Measurements from ENCODE around the gene AUNIP. TPM values are rescaled to one million over a fixed set of nuclear protein-coding genes. Genes with fewer than 3 reads are reported as not detected.

AUNIP gene
- total RNA-seq, 4 donors from 2014 or later, result 1.3 to 5.4 (median 2.5) TPM

- Histone ChIP-seq H3K9me3 (no peaks in the 10 kb centered on the region), H3K27me3 (no peaks in the 10 kb centered on the region), H3K36me3 (peaks cover 0 to 49% (median 10%) of the 10 kb centered on the region in 3 donors), H3K27ac (peak overlapping the region; percentile 20 to 81 (median 49)), H3K4me1 (peaks cover 42 to 95% (median 57%) of the 10 kb centered on the region in 3 donors), H3K4me3 (no peak overlapping the region)
- TF ChIP-seq POLR2A (IDR thresholded peaks at IDR 0.05), result no peak
- TF ChIP-seq CTCF (IDR thresholded peaks at IDR 0.05), result no peak
- DNase-seq, result no peak
- WGBS, 2 donors, result 33 to 49% methylated on average over 6 to 7 of the region's 10 CpGs
- intact Hi-C loops (cut with DNase I), result no loop called here
Measured at GRCh38 chr1:25804244-25804963, 54.9 kb downstream of the AUNIP start.

- Histone ChIP-seq H3K4me1 (peaks cover 37 to 95% (median 57%) of the 10 kb centered on the region in 3 donors), H3K9me3 (no peaks in the 10 kb centered on the region), H3K27me3 (no peaks in the 10 kb centered on the region), H3K4me3 (no peak overlapping the region), H3K36me3 (peaks cover 0 to 38% (median 0%) of the 10 kb centered on the region in 3 donors), H3K27ac (no peak overlapping the region)
- DNase-seq, result no peak
- WGBS, 2 donors, result 75% methylated on average over 1 of the region's 1 CpG; no CpG with 5 or more reads in 1 of the 2 donors
- TF ChIP-seq CTCF (IDR thresholded peaks at IDR 0.05) (no peak), POLR2A (IDR thresholded peaks at IDR 0.05) (no peak)
- intact Hi-C loops (cut with DNase I), result no loop called here
Measured at GRCh38 chr1:25803368-25803767, 55.9 kb downstream of the AUNIP start.

- no peaks in the 10 kb centered on the region for H3K27me3 ChIP-seq
- H3K4me3 ChIP-seq, result no peak overlapping the region
- intact Hi-C loops (cut with DNase I), result no loop called here
- TF ChIP-seq POLR2A (IDR thresholded peaks at IDR 0.05) (no peak), CTCF (IDR thresholded peaks at IDR 0.05) (no peak)
- no peaks in the 10 kb centered on the region for H3K9me3 ChIP-seq
- peaks cover 0 to 34% (median 0%) of the 10 kb centered on the region in 3 donors for H3K36me3 ChIP-seq
- H3K4me1 ChIP-seq, result peaks cover 37 to 95% (median 57%) of the 10 kb centered on the region in 3 donors
- no peak for DNase-seq
- peak overlapping the region in 1 of 4 donors; percentile 19 for H3K27ac ChIP-seq
- WGBS, 2 donors, result 77 to 82% methylated on average over 4 to 5 of the region's 6 CpGs
Measured at GRCh38 chr1:25802915-25803314, 56.3 kb downstream of the AUNIP start.

GRCh38 chr1:25800703-25801377, 58.4 kb downstream of the AUNIP start:
- H3K27ac ChIP-seq, result peak overlapping the region; percentile 84 to 93 (median 87)
- 33 to 37% methylated on average over 10 to 11 of the region's 15 CpGs for WGBS, 2 donors
- no peak for TF ChIP-seq CTCF (IDR thresholded peaks at IDR 0.05)
- no peak for TF ChIP-seq POLR2A (IDR thresholded peaks at IDR 0.05)
- intact Hi-C loops (cut with DNase I), result no loop called here
- no peaks in the 10 kb centered on the region for H3K9me3 ChIP-seq
- H3K4me1 ChIP-seq, result peaks cover 34 to 94% (median 53%) of the 10 kb centered on the region in 3 donors
- DNase-seq, result no peak
- peak overlapping the region; percentile 50 to 76 (median 69) for H3K4me3 ChIP-seq
- peaks cover 0 to 14% (median 0%) of the 10 kb centered on the region in 3 donors for H3K36me3 ChIP-seq
- H3K27me3 ChIP-seq, result no peaks in the 10 kb centered on the region
